ENCODE data around the gene NEURL1.

DNA sequence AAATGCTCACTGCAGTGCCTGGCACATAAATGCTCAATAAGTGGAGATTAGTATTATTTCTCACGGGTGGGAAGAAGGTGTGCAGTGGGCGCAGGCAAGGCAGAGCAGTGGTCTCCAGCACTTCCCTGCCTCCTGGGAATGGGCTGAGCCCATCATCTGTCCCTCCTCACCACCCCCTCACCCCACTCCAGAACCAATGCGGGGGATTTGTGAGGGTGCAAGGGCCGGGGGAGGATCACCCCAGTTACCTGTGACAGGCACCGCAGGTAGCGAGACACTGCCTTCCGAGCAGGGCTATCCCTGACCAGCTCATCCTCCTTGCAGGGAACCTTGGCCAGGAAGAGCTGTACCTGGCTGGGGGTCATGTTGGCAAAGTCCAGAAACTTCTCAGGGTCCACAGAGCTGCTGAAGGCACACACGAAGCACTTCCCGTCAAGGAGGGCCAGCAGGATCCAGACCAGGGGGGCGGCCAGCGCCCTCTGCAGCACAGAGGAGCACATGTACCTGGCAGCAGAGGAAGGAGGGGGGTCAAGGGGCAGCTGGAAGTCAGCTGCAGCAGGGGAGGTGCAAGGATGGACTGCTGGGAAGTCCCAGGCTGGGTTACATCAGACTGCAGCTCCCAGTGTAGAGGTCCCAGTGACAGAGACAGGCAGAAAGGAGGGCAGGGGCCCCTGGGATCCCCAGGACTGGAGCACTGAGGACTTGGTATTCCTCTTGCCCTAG lies 17.3 kb upstream of the NEURL1 start:
- TF ChIP-seq, protein P1, sequence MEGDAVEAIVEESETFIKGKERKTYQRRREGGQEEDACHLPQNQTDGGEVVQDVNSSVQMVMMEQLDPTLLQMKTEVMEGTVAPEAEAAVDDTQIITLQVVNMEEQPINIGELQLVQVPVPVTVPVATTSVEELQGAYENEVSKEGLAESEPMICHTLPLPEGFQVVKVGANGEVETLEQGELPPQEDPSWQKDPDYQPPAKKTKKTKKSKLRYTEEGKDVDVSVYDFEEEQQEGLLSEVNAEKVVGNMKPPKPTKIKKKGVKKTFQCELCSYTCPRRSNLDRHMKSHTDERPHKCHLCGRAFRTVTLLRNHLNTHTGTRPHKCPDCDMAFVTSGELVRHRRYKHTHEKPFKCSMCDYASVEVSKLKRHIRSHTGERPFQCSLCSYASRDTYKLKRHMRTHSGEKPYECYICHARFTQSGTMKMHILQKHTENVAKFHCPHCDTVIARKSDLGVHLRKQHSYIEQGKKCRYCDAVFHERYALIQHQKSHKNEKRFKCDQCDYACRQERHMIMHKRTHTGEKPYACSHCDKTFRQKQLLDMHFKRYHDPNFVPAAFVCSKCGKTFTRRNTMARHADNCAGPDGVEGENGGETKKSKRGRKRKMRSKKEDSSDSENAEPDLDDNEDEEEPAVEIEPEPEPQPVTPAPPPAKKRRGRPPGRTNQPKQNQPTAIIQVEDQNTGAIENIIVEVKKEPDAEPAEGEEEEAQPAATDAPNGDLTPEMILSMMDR (IDR thresholded peaks at IDR 0.05) = no peak
- TF ChIP-seq POLR2AphosphoS5 (IDR thresholded peaks at IDR 0.05; ENCODE audit: low read depth, low read length) = no peak
- TF ChIP-seq, protein P2, sequence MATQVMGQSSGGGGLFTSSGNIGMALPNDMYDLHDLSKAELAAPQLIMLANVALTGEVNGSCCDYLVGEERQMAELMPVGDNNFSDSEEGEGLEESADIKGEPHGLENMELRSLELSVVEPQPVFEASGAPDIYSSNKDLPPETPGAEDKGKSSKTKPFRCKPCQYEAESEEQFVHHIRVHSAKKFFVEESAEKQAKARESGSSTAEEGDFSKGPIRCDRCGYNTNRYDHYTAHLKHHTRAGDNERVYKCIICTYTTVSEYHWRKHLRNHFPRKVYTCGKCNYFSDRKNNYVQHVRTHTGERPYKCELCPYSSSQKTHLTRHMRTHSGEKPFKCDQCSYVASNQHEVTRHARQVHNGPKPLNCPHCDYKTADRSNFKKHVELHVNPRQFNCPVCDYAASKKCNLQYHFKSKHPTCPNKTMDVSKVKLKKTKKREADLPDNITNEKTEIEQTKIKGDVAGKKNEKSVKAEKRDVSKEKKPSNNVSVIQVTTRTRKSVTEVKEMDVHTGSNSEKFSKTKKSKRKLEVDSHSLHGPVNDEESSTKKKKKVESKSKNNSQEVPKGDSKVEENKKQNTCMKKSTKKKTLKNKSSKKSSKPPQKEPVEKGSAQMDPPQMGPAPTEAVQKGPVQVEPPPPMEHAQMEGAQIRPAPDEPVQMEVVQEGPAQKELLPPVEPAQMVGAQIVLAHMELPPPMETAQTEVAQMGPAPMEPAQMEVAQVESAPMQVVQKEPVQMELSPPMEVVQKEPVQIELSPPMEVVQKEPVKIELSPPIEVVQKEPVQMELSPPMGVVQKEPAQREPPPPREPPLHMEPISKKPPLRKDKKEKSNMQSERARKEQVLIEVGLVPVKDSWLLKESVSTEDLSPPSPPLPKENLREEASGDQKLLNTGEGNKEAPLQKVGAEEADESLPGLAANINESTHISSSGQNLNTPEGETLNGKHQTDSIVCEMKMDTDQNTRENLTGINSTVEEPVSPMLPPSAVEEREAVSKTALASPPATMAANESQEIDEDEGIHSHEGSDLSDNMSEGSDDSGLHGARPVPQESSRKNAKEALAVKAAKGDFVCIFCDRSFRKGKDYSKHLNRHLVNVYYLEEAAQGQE (IDR thresholded peaks at IDR 0.05; ENCODE audit: insufficient read depth in 1 of 2, low read depth in 2 of 2, low read length in 1 of 2) = no peak
- TF ChIP-seq TCF7L2 (IDR thresholded peaks at IDR 0.05; ENCODE audit: low read depth, low read length) = no peak
